ENCODE results near the gene CUBN.

- TF ChIP-seq USF2 (IDR thresholded peaks at IDR 0.05) (no peak), CTCF (IDR thresholded peaks at IDR 0.05) (no peak), CEBPB (IDR thresholded peaks at IDR 0.05) (0 out of 4 replicates have a peak, but pooled peaks of 1 of the 2 experiments have one; percentile 11), POLR2A (IDR thresholded peaks at IDR 0.05; ENCODE audit: low read length) (no peak), JUN (IDR thresholded peaks at IDR 0.05) (no peak), MAX (IDR thresholded peaks at IDR 0.05) (no peak), RFX5 (IDR thresholded peaks at IDR 0.05) (no peak), FOSB (CRISPR knock-in tag; IDR thresholded peaks at IDR 0.05) (no peak), KDM1A (IDR thresholded peaks at IDR 0.05; ENCODE audit: low read depth) (no peak), REST (IDR thresholded peaks at IDR 0.05) (no peak), HMGXB4 (CRISPR knock-in tag; IDR thresholded peaks at IDR 0.05; ENCODE audit: borderline replicate concordance) (no peak), CBX8 (IDR thresholded peaks at IDR 0.05) (no peak)
Measured at GRCh38 chr10:16904049-16904448, 225.6 kb downstream of the CUBN start.
